SJSA1 (cell line): Measurements from ENCODE around the gene DMGDH. TPM values are rescaled to one million over a fixed set of nuclear protein-coding genes. Genes with fewer than 3 reads are reported as not detected.

ENCODE experiments used
- DNase-seq, 2 experiments: peaks; one replicate each; pipeline ENCODE4 v3.0.0-alpha.2; 2015 to 2020; ENCODE audit warnings: low spot score in 2 of 2, low read depth in 1 of 2
- H3K27ac ChIP-seq: fragments of 250-450 bp; sonication (Bioruptor Pico); 2 replicates; pipeline ENCODE4 v1.5.1; 2020; ENCODE audit warnings: mild to moderate bottlenecking, moderate library complexity
- H3K27me3 ChIP-seq: fragments of 250-450 bp; sonication (Bioruptor Pico); replicated peaks from 2 replicates; pipeline ENCODE4 v1.5.1; 2020; ENCODE audit warnings: mild to moderate bottlenecking, moderate library complexity
- H3K36me3 ChIP-seq: fragments of 250-450 bp; sonication (Bioruptor Pico); 2 replicates; pipeline ENCODE4 v1.5.1; 2020; ENCODE audit warnings: mild to moderate bottlenecking
- H3K4me1 ChIP-seq: fragments of 250-450 bp; sonication (Bioruptor Pico); replicated peaks from 2 replicates; pipeline ENCODE4 v1.6.1; 2021; ENCODE audit warnings: mild to moderate bottlenecking
- H3K4me3 ChIP-seq: fragments of 250-450 bp; sonication (Bioruptor Pico); 2 replicates; pipeline ENCODE4 v1.5.1; 2020; ENCODE audit warnings: mild to moderate bottlenecking
- H3K9me3 ChIP-seq: fragments of 250-450 bp; sonication (Bioruptor Pico); replicated peaks from 2 replicates; pipeline ENCODE4 v1.5.1; 2020; ENCODE audit warnings: mild to moderate bottlenecking
- total RNA-seq: library from RNA; depleted of rRNA; stranded (reverse); fragments of >200 nt; shearing (Covaris generic); gene quantifications from 2 replicates; pipeline ENCODE4 v1.2.3, GENCODE V29; 2014

DMGDH gene
- total RNA-seq, 1 experiment from 2014 or later, result not detected

DNA sequence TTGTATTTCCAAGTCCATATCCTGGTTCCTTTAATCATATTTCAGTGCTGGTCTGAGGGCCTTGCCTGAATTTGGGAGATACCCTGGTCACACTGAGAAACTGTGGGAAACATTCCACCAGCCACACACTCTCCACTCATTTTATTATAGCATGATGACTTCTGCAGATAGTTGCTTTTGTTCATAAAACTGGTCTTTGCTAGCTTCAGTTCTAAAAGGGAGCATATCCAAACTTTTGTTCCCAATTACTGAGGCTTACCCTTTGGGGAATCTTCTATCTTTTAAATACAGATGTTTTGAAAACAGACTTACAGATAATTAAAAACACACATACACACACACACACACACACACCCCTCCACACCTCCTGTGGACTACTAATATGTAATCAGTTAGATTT lies 21.0 kb downstream of the DMGDH start:
- Histone ChIP-seq H3K36me3 (no peaks in the 10 kb centered on the region), H3K27me3 (no peaks in the 10 kb centered on the region; the same call in 1 of the 2 replicates), H3K4me3 (no peak overlapping the region), H3K27ac (no peak overlapping the region), H3K9me3 (peaks cover 4% of the 10 kb centered on the region; the same call in 1 of the 2 replicates), H3K4me1 (no peaks in the 10 kb centered on the region)
- DNase-seq, result no peak

DNA sequence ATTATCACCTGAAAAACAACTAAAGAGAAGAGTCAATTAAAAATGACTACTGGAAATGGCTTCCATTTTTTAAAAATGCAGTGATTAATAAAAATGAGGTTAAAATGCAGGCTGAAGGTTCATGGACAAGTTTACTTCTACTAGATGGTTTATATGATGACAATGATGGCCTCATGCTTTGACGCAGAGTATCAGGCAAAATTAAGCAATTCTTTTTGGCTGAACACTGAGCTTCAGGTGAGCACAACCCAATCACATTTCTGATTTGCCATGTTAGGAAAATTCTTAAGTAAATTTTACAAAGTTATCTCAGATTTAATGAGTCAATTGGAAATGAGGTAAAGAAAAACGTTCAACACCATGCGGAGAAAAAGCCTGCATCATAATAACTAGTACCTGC lies 22.3 kb downstream of the DMGDH start:
- DNase-seq, result no peak
- Histone ChIP-seq H3K27me3 (no peaks in the 10 kb centered on the region; the same call in 1 of the 2 replicates), H3K27ac (no peak overlapping the region), H3K9me3 (peaks cover 4% of the 10 kb centered on the region; the same call in 1 of the 2 replicates), H3K4me3 (no peak overlapping the region), H3K4me1 (no peaks in the 10 kb centered on the region), H3K36me3 (no peaks in the 10 kb centered on the region)

- no peak for DNase-seq
- Histone ChIP-seq H3K4me1 (no peaks in the 10 kb centered on the region), H3K4me3 (no peak overlapping the region)
Measured at GRCh38 chr5:79042188-79042587, 27.3 kb downstream of the DMGDH start.

DNA sequence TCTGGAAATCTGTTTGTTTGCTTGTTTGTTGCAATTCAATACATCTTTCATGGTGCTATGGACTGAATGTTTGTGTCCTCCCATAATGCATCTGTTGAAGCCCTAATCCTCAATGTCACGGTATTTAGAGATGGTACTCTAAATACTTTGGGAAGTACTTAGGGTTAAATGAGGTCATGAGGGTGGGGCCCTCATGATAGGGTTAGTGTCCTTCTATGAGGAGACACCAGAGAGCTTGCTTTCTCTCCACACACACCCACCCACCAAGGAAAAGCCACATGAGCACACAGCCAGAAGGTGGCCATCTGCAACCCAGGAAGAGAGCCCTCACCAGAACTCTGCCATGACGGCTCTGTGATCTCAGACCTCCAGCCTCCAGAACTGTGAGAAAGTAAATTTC lies 32.7 kb downstream of the DMGDH start:
- DNase-seq, result no peak
- H3K27me3 ChIP-seq, result no peaks in the 10 kb centered on the region
- no peaks in the 10 kb centered on the region for H3K36me3 ChIP-seq
- H3K27ac ChIP-seq, result no peak overlapping the region
- H3K4me1 ChIP-seq, result no peaks in the 10 kb centered on the region
- no peak overlapping the region for H3K4me3 ChIP-seq
- no peaks in the 10 kb centered on the region for H3K9me3 ChIP-seq

More at GRCh38 chr5:79042188-79042587, 27.3 kb downstream of the DMGDH start:
- Histone ChIP-seq H3K27ac (no peak overlapping the region), H3K9me3 (no peaks in the 10 kb centered on the region), H3K36me3 (no peaks in the 10 kb centered on the region), H3K27me3 (no peaks in the 10 kb centered on the region; the same call in 1 of the 2 replicates)

- Histone ChIP-seq H3K4me3 (no peak overlapping the region), H3K4me1 (no peaks in the 10 kb centered on the region)
- DNase-seq, result no peak
Measured at GRCh38 chr5:79035237-79035636, 34.2 kb downstream of the DMGDH start.

GRCh38 chr5:79032782-79033181 lies 36.7 kb downstream of the DMGDH start:
- DNase-seq, result no peak
- Histone ChIP-seq H3K36me3 (no peaks in the 10 kb centered on the region), H3K4me3 (no peak overlapping the region), H3K27ac (no peak overlapping the region), H3K4me1 (no peaks in the 10 kb centered on the region), H3K27me3 (no peaks in the 10 kb centered on the region), H3K9me3 (no peaks in the 10 kb centered on the region)

More at GRCh38 chr5:79035237-79035636, 34.2 kb downstream of the DMGDH start:
- H3K36me3 ChIP-seq, result no peaks in the 10 kb centered on the region
- H3K9me3 ChIP-seq, result no peaks in the 10 kb centered on the region
- no peak overlapping the region for H3K27ac ChIP-seq
- H3K27me3 ChIP-seq, result no peaks in the 10 kb centered on the region

DNA sequence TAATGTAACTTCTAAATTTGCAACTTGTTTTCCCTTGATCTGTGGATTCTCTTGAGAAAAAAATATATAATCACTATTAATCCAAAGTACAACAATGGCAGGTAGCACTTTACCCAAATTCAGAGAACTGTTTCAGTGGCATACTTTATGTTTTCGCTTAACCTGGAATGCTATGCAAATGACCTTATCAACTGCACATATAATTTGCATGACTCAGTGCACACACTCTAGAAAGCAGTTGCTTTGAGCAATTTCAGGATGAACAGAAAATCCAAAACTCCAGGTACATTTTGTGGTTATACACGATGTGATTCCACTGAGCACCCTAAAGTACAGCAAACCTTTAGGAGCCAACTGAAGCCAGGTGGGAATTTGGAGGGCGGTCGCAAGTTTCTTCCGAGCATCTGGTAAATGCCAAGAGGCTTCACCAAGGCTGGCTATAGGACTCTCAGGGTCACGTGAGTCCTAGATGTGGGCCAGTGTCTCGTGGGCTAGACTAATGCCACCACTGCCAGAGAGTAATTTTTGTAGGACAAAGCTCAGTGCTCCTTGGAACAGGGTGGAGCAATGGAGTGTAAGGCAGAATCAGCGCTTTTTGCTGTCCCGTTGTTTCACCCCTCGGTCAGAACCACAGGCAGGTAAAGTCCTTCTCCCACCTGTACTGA lies 37.3 kb downstream of the DMGDH start:
- no peak overlapping the region for H3K4me3 ChIP-seq
- no peaks in the 10 kb centered on the region for H3K27me3 ChIP-seq
- no peaks in the 10 kb centered on the region for H3K4me1 ChIP-seq
- no peaks in the 10 kb centered on the region for H3K9me3 ChIP-seq
- DNase-seq, result no peak
- H3K36me3 ChIP-seq, result no peaks in the 10 kb centered on the region
- H3K27ac ChIP-seq, result no peak overlapping the region

DNA sequence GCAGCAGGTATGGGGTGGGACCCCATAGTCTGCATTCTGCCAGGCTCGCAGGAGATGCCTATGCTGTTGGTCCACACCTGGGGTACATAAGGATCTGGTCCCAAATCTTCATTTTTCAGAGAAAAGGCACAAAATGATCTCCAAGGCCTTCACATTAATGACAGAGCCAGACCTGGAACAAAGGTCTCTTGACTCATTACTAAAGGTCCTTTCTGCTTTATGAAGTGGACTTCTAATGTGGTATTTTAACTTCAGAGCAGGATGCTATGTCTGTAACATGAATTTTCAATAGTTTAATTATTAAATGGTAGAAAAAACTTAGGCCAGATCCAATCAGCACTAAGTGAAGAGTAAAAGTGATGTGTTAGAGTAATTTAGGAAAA lies 38.0 kb downstream of the DMGDH start:
- no peak for DNase-seq
- H3K27me3 ChIP-seq, result no peaks in the 10 kb centered on the region
- H3K4me1 ChIP-seq, result no peaks in the 10 kb centered on the region
- H3K9me3 ChIP-seq, result no peaks in the 10 kb centered on the region
- H3K27ac ChIP-seq, result no peak overlapping the region
- H3K4me3 ChIP-seq, result no peak overlapping the region
- H3K36me3 ChIP-seq, result no peaks in the 10 kb centered on the region

DNA sequence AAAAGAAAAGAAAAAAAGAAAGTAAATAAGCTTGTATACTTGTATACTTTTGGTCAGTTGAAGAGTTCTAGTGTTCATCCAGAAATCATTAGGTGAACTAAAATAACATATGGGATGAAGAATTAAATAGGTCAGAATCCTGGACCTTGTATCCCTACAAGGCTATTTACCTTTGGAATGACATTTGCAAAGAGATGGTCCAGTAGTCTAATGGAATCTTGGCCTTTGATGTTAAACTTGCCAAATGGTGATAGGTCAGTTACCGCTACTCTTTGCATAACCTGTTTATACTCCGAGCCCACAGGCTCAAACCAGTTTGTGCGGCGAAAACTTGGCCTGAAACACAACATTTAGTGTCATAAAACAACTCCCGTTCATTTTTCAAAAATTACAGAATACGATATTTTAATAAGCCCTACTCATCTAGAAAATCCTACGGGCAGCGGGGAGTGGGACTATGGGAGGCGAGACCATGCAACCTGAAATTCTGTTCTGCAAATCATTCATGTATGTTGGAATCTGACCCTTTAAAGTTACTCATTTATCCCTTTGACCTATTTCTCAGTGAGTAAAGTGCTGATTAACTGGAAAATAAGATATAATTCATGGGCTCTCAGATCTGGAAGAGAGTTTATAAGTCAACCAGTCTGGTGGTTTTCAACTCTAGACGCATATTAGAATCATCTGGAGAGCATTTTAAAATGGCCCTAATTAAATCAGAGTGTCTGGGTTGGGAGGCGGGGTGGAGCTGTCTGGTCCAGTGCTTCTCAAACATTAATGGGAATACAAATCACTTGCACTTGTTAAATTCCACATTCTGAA lies 38.6 kb downstream of the DMGDH start:
- Histone ChIP-seq H3K27me3 (no peaks in the 10 kb centered on the region), H3K4me3 (no peak overlapping the region), H3K9me3 (no peaks in the 10 kb centered on the region), H3K36me3 (no peaks in the 10 kb centered on the region), H3K4me1 (no peaks in the 10 kb centered on the region), H3K27ac (no peak overlapping the region)
- DNase-seq, result no peak

- Histone ChIP-seq H3K27ac (no peak overlapping the region), H3K9me3 (no peaks in the 10 kb centered on the region), H3K4me1 (peaks cover 35% of the 10 kb centered on the region), H3K36me3 (no peaks in the 10 kb centered on the region), H3K4me3 (no peak overlapping the region), H3K27me3 (no peaks in the 10 kb centered on the region)
- peak; percentile 63 to 71 for DNase-seq
Measured at GRCh38 chr5:79025054-79025472, 44.4 kb downstream of the DMGDH start.

- H3K36me3 ChIP-seq, result no peaks in the 10 kb centered on the region
- H3K27me3 ChIP-seq, result no peaks in the 10 kb centered on the region
- H3K4me3 ChIP-seq, result no peak overlapping the region
- no peak overlapping the region; the same call in 1 of the 2 replicates for H3K27ac ChIP-seq
- H3K9me3 ChIP-seq, result no peaks in the 10 kb centered on the region
- DNase-seq, result no peak
- H3K4me1 ChIP-seq, result peaks cover 41% of the 10 kb centered on the region
Measured at GRCh38 chr5:79023947-79024346, 45.5 kb downstream of the DMGDH start.

GRCh38 chr5:79023348-79023747 lies 46.1 kb downstream of the DMGDH start:
- Histone ChIP-seq H3K36me3 (no peaks in the 10 kb centered on the region), H3K9me3 (no peaks in the 10 kb centered on the region), H3K27ac (no peak overlapping the region), H3K27me3 (no peaks in the 10 kb centered on the region), H3K4me3 (no peak overlapping the region), H3K4me1 (peaks cover 41% of the 10 kb centered on the region)
- no peak for DNase-seq

GRCh38 chr5:79022771-79023170 lies 46.7 kb downstream of the DMGDH start:
- Histone ChIP-seq H3K27me3 (no peaks in the 10 kb centered on the region), H3K36me3 (no peaks in the 10 kb centered on the region), H3K9me3 (no peaks in the 10 kb centered on the region), H3K4me3 (no peak overlapping the region), H3K4me1 (peaks cover 41% of the 10 kb centered on the region), H3K27ac (no peak overlapping the region)
- no peak for DNase-seq

- Histone ChIP-seq H3K4me1 (peaks cover 41% of the 10 kb centered on the region), H3K36me3 (no peaks in the 10 kb centered on the region), H3K27ac (peak overlapping the region; percentile 96), H3K9me3 (no peaks in the 10 kb centered on the region), H3K4me3 (no peak overlapping the region), H3K27me3 (no peaks in the 10 kb centered on the region)
- no peak for DNase-seq
Measured at GRCh38 chr5:79021753-79022152, 47.7 kb downstream of the DMGDH start.
